IPS DF 6.9 (cell line): ENCODE measurements around the gene DAZAP2.

Source experiments
- DNase-seq: peaks from one replicate; pipeline ENCODE4 v3.0.0-alpha.2; 2013; ENCODE audit warnings: low read depth, low spot score
- H3K27ac ChIP-seq: one replicate; pipeline ENCODE4 v1.5.1; 2013; ENCODE audit warnings: low read length, control low read depth
- H3K27me3 ChIP-seq: 2 replicates; pipeline ENCODE4 v1.6.1; 2013; ENCODE audit warnings: mild to moderate bottlenecking, low read length; ENCODE audit not compliant: control insufficient read depth, insufficient read depth
- H3K36me3 ChIP-seq: 2 replicates; pipeline ENCODE4 v1.6.1; 2013; ENCODE audit warnings: low read length; ENCODE audit not compliant: control insufficient read depth, insufficient read depth
- H3K4me1 ChIP-seq: 2 replicates; pipeline ENCODE4 v1.6.1; 2013; ENCODE audit warnings: low read length; ENCODE audit not compliant: control insufficient read depth, insufficient read depth
- H3K4me3 ChIP-seq: 2 replicates; pipeline ENCODE4 v1.5.1; 2013; ENCODE audit warnings: mild to moderate bottlenecking, low read length
- H3K9me3 ChIP-seq: 2 replicates; pipeline ENCODE4 v1.6.1; 2013; ENCODE audit warnings: low read length, inconsistent platforms; ENCODE audit not compliant: control insufficient read depth, insufficient read depth
- WGBS: extraction: QIAGEN DNeasy Blood & Tissue Kit; methylation state at CpG from one replicate; pipeline ENCODE4 v1.1.7; 2013; ENCODE audit warnings: mixed read lengths, missing lambda C conversion rate; ENCODE audit not compliant: insufficient read length, insufficient coverage; 5-methylcytosine and 5-hydroxymethylcytosine counted together

Gene DAZAP2

DNA sequence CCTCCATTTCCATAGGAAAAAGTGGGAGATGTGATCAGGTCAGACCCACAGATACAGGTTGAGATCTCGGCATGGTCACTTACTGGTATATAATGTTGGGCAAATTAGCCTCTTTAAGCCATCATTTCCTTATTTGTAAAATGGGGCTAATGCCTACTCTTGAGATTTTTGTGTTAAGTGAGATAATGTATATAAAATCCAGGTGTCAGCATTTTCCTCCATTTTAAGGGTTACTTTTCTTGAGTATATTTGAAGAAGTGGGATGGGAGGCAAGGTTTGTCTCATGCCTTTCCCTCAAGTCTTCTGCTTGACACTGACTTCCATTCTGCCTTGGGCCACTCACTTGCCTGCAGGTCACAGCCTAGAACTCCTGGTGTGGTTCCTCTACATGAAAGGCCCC, 10.7 kb upstream of the DAZAP2 start:
- Histone ChIP-seq H3K27ac (no peak overlapping the region), H3K4me1 (no peaks in the 10 kb centered on the region), H3K4me3 (no peak overlapping the region), H3K9me3 (no peaks in the 10 kb centered on the region), H3K27me3 (no peaks in the 10 kb centered on the region), H3K36me3 (no peaks in the 10 kb centered on the region)
- WGBS = no CpG with 5 or more reads among the region's 1 CpG
- DNase-seq = no peak

DNA sequence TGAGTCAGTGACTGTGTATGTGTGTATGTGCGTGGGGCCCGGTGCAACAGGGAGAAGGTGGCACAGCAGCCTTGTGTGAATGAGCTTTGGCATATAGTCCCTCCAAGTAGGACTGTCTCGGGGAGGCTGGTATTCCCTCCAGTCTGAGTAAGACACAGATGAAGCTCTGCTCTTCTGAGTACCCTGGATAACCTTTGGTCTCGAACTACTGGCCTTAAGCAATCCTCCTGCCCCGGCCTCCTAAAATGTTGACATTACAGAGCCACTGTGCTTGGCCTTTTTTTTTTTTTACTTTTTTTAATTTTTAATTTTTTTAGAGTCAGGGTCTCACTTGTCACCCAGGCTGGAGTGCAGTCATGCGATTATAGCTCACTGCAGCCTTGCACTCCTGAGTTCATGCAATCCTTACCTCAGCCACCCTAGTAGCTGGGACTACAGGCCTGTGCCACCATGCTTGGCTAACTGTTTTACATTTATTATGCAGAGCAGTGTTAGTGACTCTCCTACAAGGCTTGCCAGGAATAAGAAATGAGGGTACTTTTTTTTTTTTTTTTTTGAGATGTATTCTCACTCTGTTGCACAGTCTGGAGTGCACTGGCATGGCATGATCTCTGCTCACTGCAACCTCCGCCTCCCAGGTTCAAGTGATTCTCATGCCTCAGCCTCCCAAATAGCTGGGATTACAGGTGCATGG, 9.4 kb upstream of the DAZAP2 start:
- H3K27me3 ChIP-seq = no peaks in the 10 kb centered on the region
- WGBS = no CpG with 5 or more reads among the region's 7 CpGs
- H3K27ac ChIP-seq = no peak overlapping the region
- DNase-seq = no peak
- H3K4me1 ChIP-seq = no peaks in the 10 kb centered on the region
- H3K36me3 ChIP-seq = no peaks in the 10 kb centered on the region
- no peaks in the 10 kb centered on the region for H3K9me3 ChIP-seq
- no peak overlapping the region for H3K4me3 ChIP-seq

DNA sequence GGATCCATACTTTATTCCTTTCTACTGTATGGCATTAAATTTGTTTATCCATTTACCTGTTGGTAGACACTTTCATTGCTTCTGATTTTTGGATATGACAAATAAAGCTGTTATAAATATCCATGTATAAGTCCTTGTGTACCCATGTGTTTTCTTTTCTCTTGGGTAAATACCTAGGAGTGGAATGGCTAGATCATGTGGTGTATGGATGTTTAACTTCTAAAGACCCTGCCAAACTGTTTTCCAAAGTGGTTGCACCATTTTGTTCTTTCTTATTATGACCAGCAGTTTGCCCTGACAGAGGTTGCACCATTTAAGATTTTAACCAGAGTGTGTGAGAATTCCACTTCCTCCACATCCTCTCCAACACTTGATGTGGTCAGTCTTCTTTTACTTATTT, 6.0 kb upstream of the DAZAP2 start:
- no peak overlapping the region for H3K27ac ChIP-seq
- no peaks in the 10 kb centered on the region for H3K9me3 ChIP-seq
- H3K4me1 ChIP-seq = no peaks in the 10 kb centered on the region
- H3K27me3 ChIP-seq = no peaks in the 10 kb centered on the region
- no peak for DNase-seq
- H3K4me3 ChIP-seq = no peak overlapping the region
- no peaks in the 10 kb centered on the region for H3K36me3 ChIP-seq

DNA sequence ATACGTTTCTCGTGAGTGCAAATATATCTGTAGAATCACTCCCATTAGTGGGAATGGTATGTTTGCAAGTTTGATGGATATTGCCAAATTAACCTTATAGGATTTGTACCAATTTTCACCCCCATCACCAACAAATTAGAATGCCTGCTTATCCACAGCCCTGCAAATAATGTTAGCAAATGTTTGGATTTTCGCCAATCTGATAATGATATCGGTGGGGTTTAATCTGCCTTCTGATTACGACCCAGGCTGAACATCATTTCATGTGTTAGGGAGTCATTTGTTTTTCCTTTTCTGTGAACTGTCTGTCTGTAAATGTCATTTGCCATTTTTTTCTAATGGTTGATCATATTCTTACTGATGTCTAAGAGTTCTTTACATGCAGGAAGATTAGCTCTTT, 4.1 kb upstream of the DAZAP2 start:
- no peak overlapping the region for H3K4me3 ChIP-seq
- WGBS = no CpG with 5 or more reads among the region's 5 CpGs
- H3K4me1 ChIP-seq = no peaks in the 10 kb centered on the region
- no peaks in the 10 kb centered on the region for H3K27me3 ChIP-seq
- H3K27ac ChIP-seq = no peak overlapping the region
- H3K9me3 ChIP-seq = no peaks in the 10 kb centered on the region
- H3K36me3 ChIP-seq = no peaks in the 10 kb centered on the region
- no peak for DNase-seq

DNA sequence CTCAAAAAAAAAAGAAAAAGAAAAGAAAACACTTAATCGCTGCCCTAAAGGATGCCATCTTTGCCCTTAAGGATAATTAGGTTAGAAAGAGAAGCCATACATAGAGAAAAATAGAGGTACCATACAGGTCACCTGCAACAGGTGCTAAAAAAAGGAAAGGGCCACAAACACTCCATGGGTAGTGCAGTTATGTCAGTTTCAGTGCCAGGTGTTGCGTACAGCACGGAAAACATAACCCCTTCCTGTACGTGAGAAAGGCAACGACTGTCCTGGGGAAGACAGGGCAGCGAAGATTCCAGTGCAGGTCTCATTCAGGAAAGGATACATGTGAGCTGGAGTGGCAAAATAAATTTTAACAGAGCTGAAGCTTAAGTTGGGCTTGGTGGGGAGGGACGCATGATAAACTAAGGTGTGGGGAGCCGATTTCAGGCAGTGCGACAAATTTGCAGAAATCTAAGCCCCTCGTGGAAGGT, 553 bp upstream of the DAZAP2 start:
- Histone ChIP-seq H3K36me3 (peaks cover 16% of the 10 kb centered on the region), H3K27ac (no peak overlapping the region), H3K4me1 (no peaks in the 10 kb centered on the region), H3K4me3 (peak overlapping the region; percentile 98; the same call in 1 of the 2 replicates), H3K27me3 (no peaks in the 10 kb centered on the region), H3K9me3 (no peaks in the 10 kb centered on the region)
- DNase-seq = no peak
- no CpG with 5 or more reads among the region's 10 CpGs for WGBS

DNA sequence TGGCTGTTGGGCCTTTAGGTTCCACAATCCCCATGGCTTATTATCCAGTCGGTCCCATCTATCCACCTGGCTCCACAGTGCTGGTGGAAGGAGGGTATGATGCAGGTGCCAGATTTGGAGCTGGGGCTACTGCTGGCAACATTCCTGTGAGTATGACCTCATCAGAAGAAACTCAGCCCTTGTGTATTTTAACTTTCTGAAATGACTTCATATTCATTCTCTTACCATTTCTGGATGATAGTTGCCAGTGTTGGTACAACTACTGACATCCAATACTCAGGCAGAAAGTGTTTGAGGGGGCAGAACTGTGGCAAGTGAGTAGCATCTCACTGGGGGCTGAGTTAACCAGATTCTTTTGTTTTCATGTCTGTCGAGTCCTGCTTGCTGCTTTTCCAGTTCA, 2.3 kb downstream of the DAZAP2 start:
- no peak for DNase-seq
- H3K9me3 ChIP-seq = no peaks in the 10 kb centered on the region

DNA sequence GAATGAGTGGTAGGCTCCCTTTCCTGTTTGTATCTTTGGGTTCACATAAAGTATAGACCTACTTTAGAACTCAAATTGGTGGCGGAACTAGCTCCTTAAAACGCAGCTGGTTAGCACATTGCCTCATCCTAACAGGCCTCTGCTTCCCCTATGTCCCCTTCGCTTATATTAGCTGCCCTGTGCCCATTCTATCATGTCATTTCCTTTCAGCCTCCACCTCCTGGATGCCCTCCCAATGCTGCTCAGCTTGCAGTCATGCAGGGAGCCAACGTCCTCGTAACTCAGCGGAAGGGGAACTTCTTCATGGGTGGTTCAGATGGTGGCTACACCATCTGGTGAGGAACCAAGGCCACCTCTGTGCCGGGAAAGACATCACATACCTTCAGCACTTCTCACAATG, 3.5 kb downstream of the DAZAP2 start:
- WGBS = no CpG with 5 or more reads among the region's 7 CpGs
- Histone ChIP-seq H3K27ac (no peak overlapping the region), H3K36me3 (peaks cover 18% of the 10 kb centered on the region)

More for the DNA sequence above, 2.3 kb downstream of the DAZAP2 start:
- no CpG with 5 or more reads among the region's 2 CpGs for WGBS
- Histone ChIP-seq H3K36me3 (peaks cover 18% of the 10 kb centered on the region), H3K27me3 (no peaks in the 10 kb centered on the region), H3K27ac (no peak overlapping the region), H3K4me3 (no peak overlapping the region), H3K4me1 (no peaks in the 10 kb centered on the region; the same call in 1 of the 2 replicates)

DNA sequence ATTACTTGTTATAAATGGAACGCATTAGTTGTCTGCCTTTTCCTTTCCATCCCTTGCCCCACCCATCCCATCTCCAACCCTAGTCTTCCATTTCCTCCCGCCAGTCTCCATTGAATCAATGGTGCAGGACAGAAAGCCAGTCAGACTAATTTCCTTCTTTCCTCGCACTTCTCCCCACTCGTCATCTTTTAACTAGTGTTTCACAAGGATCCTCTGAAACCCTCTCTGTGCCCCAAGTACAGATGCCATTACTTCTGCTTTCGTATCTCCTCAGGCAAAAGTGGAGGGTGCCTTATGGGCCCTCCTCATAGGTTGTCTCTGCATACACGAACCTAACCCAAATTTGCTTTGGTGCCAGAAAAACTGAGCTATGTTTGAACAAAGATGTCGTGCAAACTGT, 4.2 kb downstream of the DAZAP2 start:
- H3K9me3 ChIP-seq = no peaks in the 10 kb centered on the region
- no peak for DNase-seq
- no peak overlapping the region for H3K27ac ChIP-seq
- H3K4me3 ChIP-seq = no peak overlapping the region
- peaks cover 7% of the 10 kb centered on the region for H3K4me1 ChIP-seq
- no CpG with 5 or more reads among the region's 7 CpGs for WGBS
- H3K27me3 ChIP-seq = no peaks in the 10 kb centered on the region
- peaks cover 18% of the 10 kb centered on the region for H3K36me3 ChIP-seq

More for the DNA sequence above, 3.5 kb downstream of the DAZAP2 start:
- H3K4me1 ChIP-seq = peaks cover 3% of the 10 kb centered on the region; the same call in 1 of the 2 replicates
- H3K27me3 ChIP-seq = no peaks in the 10 kb centered on the region
- DNase-seq = no peak
- no peaks in the 10 kb centered on the region for H3K9me3 ChIP-seq
- no peak overlapping the region for H3K4me3 ChIP-seq

DNA sequence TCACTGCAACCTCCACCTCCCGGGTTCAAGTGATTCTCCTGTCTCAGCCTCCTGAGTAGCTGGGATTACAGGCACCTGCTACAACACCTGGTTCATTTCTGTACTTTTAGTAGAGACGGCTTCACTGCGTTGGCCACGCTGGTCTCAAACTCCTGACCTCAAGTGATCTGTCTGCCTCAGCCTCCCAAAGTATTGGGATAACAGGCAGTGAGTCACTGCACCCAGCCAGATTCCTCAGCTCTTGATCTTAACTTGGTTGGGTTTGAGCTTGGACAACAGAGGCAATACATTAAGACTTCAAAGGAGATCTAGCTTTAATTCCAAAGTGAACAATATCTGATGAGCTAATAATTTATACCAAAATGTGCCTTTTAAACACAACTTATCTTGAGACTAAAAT, 5.6 kb downstream of the DAZAP2 start:
- Histone ChIP-seq H3K4me3 (no peak overlapping the region), H3K4me1 (peaks cover 8% of the 10 kb centered on the region), H3K9me3 (no peaks in the 10 kb centered on the region), H3K36me3 (peaks cover 18% of the 10 kb centered on the region), H3K27me3 (no peaks in the 10 kb centered on the region), H3K27ac (no peak overlapping the region)
- DNase-seq = no peak
- WGBS = no CpG with 5 or more reads among the region's 4 CpGs

DNA sequence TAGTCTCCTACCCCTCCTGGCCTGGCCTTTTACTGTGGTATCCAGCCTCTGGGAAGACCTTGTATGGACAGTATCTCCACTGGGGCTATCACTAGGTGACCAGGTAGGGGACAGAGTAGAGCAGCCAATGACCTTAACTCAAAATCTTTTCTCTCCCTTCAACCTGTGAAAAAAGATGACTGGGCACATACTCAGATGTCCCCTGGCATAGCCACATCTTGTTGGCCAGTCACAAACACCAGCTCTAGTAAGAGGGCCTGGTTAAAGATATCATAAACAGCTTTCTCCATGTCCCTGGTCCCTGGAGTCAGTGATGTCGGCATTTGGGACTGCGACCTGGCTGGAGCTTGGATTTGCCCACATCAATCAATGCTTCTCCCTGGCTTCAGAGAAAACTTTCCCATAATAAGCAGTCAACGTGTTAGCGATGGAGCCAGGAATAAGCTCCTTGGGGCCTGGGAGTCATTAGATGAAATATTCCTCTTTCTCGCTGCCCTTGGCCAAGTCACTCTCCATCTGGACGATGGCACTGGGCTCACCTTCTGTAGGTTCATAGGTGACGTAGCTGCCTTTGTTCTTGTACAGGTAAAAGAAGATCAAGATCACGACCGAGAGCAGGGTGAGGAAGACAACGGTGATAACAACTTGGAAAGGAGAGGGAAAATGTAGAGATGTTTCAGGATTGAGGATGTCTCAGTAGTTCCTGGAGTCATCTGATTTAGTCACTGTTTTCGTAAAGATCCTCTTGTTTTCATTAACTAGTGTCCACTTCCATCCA, 7.0 kb downstream of the DAZAP2 start:
- no CpG with 5 or more reads among the region's 11 CpGs for WGBS

More for the DNA sequence above, 7.0 kb downstream of the DAZAP2 start:
- Histone ChIP-seq H3K9me3 (no peaks in the 10 kb centered on the region), H3K27me3 (no peaks in the 10 kb centered on the region), H3K27ac (no peak overlapping the region), H3K4me3 (no peak overlapping the region), H3K36me3 (peaks cover 15% of the 10 kb centered on the region), H3K4me1 (peaks cover 8% of the 10 kb centered on the region)
- no peak for DNase-seq
